ENCODE results near the gene CLDN1.

GRCh38 chr3:190293621-190294020, 28.6 kb downstream of the CLDN1 start:
- TF ChIP-seq TCF4 (CRISPR knock-in tag; IDR thresholded peaks at IDR 0.05; ENCODE audit: borderline replicate concordance) (no peak), ZFP30 (CRISPR knock-in tag; IDR thresholded peaks at IDR 0.05) (no peak), POU6F1 (CRISPR knock-in tag; IDR thresholded peaks at IDR 0.05; ENCODE audit: borderline replicate concordance, low read depth) (no peak), ZNF565 (CRISPR knock-in tag; conservative IDR thresholded peaks at IDR 0.05; ENCODE audit: low read depth) (no peak), ZFP3 (CRISPR knock-in tag; IDR thresholded peaks at IDR 0.05) (no peak), PATZ1 (CRISPR knock-in tag; IDR thresholded peaks at IDR 0.05; ENCODE audit: borderline replicate concordance) (no peak), CSDC2 (CRISPR knock-in tag; IDR thresholded peaks at IDR 0.05) (no peak), CSRNP3 (CRISPR knock-in tag; IDR thresholded peaks at IDR 0.05) (no peak), SNAI2 (CRISPR knock-in tag; IDR thresholded peaks at IDR 0.05) (no peak), BACH2 (CRISPR knock-in tag; IDR thresholded peaks at IDR 0.05; ENCODE audit: borderline replicate concordance) (no peak), TOX (CRISPR knock-in tag; IDR thresholded peaks at IDR 0.05; ENCODE audit: borderline replicate concordance) (no peak)
